Pancreas (tissue), 10 donors: ENCODE results near the gene RGL2. TPM values are rescaled to one million over a fixed set of nuclear protein-coding genes. Genes with fewer than 3 reads are reported as not detected.

Experiments
- ATAC-seq, 4 donors: fragments of 200-7000 bp; cut with Tn5 transposase; one replicate each; pipeline versions ENCODE4 v1.8.0 to v1.9.1; 2020; ENCODE audit warnings: mild to moderate bottlenecking in 4 of 4, moderate library complexity in 4 of 4
- DNase-seq, 6 donors: peaks; one replicate each; pipeline ENCODE4 v3.0.0-alpha.2; 2020
- FAIRE-seq: peaks from 2 replicates; lab custom pipeline; 2012; peaks lifted over from hg19 to GRCh38; lab: Jason Lieb, UNC
- H3K27ac ChIP-seq, 4 donors: fragments of 200-600 bp; sonication (generic); 1 replicate in 3 of 4; 2 replicates in 1 of 4; pipeline versions ENCODE4 v1.5.0 to v1.8.0; 2020
- H3K27me3 ChIP-seq, 4 donors: fragments of 200-600 bp; one replicate each; pipeline ENCODE4 v1.8.0; 2021
- H3K36me3 ChIP-seq, 3 donors: fragments of 200-600 bp; sonication (generic) in 1 of 3; one replicate each; pipeline versions ENCODE4 v1.5.0 to v1.8.0; 2020 to 2021
- H3K4me1 ChIP-seq, 3 donors: fragments of 200-600 bp; one replicate each; pipeline ENCODE4 v1.8.0; 2021
- H3K4me3 ChIP-seq, 4 donors: fragments of 200-600 bp; sonication (generic) in 2 of 4; one replicate each; pipeline versions ENCODE4 v1.5.0 to v1.8.0; 2020 to 2021
- H3K9me3 ChIP-seq, 4 donors: fragments of 200-600 bp; one replicate each; pipeline ENCODE4 v1.8.0; 2021
- WGBS, 2 donors: extraction: QIAGEN DNeasy Blood & Tissue Kit; methylation state at CpG; one replicate each; pipeline ENCODE4 v1.1.7; 2013; 5-methylcytosine and 5-hydroxymethylcytosine counted together
- intact Hi-C, 3 donors: fragments of 100-400 bp; cut with DNase I; formaldehyde crosslinking; loops; one replicate each; pipeline versions ENCODE4 v1.11.1 to v1.14.2; 2022
- polyA plus RNA-seq, 2 donors: library from polyadenylated mRNA; stranded (reverse); fragments of 200-250 nt; gene quantifications; one replicate each; pipeline ENCODE4 v1.2.3, GENCODE V29; 2013
- total RNA-seq, 6 donors: library from RNA; stranded (reverse); fragmentation: NEBNext Ultra II Directional in 4 of 6; extraction: Animal tissue kit (Norgen Biotek cat#: 25700) in 4 of 6; gene quantifications; one replicate each; pipeline versions ENCODE4 v1.2.1 to v1.2.4, GENCODE V29; 2021 to 2023
- TF ChIP-seq, protein P1 (sequence below), 4 donors: fragments of 200-600 bp; sonication (generic) in 3 of 4; IDR thresholded peaks; one replicate each; pipeline versions ENCODE4 v1.5.0 to v1.8.0; 2021; ENCODE audit warnings: antibody characterized with exemption in 4 of 4
- donor health status: healthy with polysubstance abuse.
- donor health status: DM: no; HTN: no; CAD: no; lungs with moderate emphysema.
- donor health status: DM: no; HTN: no; CAD: no.
- donor health status: control.
- donor health status: control.
- donor health status: Bipolar disorder and iron deficiency.
- donor health status: DM: yes; HTN: yes; CAD: no.
- donor health status: DM: no; HTN: no; CAD: no.
- donor health status: DM: no; HTN: no; CAD: no.
- donor health status: DM: yes; HTN: yes; CAD: no.

Gene RGL2
- total and polyA plus RNA-seq, 8 donors: 24.5 to 121 (median 32.1) TPM

DNA sequence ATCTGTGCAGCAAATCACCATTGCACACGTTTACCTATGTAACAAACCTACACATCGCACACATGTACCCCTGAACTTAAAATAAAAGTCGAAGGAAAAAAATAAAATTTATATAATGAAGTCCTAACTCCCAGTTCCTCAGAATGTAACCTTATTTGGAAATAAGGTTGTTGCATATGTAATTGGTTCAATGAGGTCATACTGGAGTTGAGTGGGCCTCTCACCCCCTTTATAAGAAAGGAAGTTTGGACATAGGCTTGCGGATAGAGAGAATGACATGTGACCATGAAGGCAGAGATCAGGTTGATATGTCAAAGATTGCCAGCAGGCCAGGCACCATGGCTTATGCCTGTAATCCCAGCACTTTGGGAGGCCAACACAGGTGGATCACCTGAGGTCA is 34.9 kb upstream of the RGL2 start:
- FAIRE-seq (no peak), DNase-seq (no peak), ATAC-seq (no peak)
- 79 to 80% methylated on average over 4 of the region's 4 CpGs for WGBS, 2 donors
- no peak overlapping the region for H3K4me3 ChIP-seq
- TF ChIP-seq, protein P1, sequence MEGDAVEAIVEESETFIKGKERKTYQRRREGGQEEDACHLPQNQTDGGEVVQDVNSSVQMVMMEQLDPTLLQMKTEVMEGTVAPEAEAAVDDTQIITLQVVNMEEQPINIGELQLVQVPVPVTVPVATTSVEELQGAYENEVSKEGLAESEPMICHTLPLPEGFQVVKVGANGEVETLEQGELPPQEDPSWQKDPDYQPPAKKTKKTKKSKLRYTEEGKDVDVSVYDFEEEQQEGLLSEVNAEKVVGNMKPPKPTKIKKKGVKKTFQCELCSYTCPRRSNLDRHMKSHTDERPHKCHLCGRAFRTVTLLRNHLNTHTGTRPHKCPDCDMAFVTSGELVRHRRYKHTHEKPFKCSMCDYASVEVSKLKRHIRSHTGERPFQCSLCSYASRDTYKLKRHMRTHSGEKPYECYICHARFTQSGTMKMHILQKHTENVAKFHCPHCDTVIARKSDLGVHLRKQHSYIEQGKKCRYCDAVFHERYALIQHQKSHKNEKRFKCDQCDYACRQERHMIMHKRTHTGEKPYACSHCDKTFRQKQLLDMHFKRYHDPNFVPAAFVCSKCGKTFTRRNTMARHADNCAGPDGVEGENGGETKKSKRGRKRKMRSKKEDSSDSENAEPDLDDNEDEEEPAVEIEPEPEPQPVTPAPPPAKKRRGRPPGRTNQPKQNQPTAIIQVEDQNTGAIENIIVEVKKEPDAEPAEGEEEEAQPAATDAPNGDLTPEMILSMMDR (IDR thresholded peaks at IDR 0.05): no peak
- H3K36me3 ChIP-seq: no peaks in the 10 kb centered on the region
- no peaks in the 10 kb centered on the region for H3K4me1 ChIP-seq
- no peak overlapping the region for H3K27ac ChIP-seq
- H3K9me3 ChIP-seq: no peaks in the 10 kb centered on the region
- intact Hi-C loops: no loop called here
- no peaks in the 10 kb centered on the region for H3K27me3 ChIP-seq

GRCh38 chr6:33330736-33331135 is 32.0 kb upstream of the RGL2 start:
- 80 to 87% methylated on average over 10 of the region's 10 CpGs for WGBS, 2 donors
- intact Hi-C loops: no loop called here
- FAIRE-seq: no peak

GRCh38 chr6:33329058-33329457 is 30.3 kb upstream of the RGL2 start:
- ATAC-seq: no peak
- intact Hi-C loops: no loop called here

More at GRCh38 chr6:33330736-33331135, 32.0 kb upstream of the RGL2 start:
- ATAC-seq (no peak), DNase-seq (no peak)
- Histone ChIP-seq H3K36me3 (no peaks in the 10 kb centered on the region), H3K27me3 (no peaks in the 10 kb centered on the region), H3K4me1 (no peaks in the 10 kb centered on the region), H3K4me3 (no peak overlapping the region), H3K27ac (no peak overlapping the region), H3K9me3 (no peaks in the 10 kb centered on the region)
- TF ChIP-seq, protein P1 (IDR thresholded peaks at IDR 0.05): no peak

DNA sequence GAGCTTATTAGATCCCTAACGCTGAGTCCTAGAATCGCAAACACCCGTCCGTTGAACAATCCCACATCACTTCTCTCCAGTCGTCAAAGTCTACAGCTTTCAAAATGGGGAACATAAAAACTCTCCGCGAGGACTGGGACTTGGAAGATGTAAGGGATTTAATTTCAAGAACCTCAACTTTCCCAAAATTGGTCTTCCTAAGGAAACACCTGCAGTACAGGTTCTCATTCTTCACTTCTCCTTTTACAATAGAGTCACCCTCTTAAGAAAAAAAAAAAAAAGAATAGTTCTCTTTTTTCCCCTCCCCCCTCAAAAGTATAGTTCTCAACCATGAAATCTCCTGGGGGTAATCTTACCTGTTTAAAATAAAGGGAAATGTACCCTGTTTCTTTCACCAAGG is 25.4 kb upstream of the RGL2 start:
- DNase-seq: no peak
- Histone ChIP-seq H3K27ac (peak overlapping the region; percentile 73 to 76 (median 75)), H3K4me1 (peaks cover 0 to 27% (median 8%) of the 10 kb centered on the region in 3 donors), H3K9me3 (no peaks in the 10 kb centered on the region), H3K4me3 (peak overlapping the region in 3 of 4 donors; percentile 18 to 65 (median 51)), H3K27me3 (no peaks in the 10 kb centered on the region), H3K36me3 (peaks cover 0 to 19% (median 0%) of the 10 kb centered on the region in 3 donors)
- intact Hi-C loops: no loop called here
- TF ChIP-seq, protein P1 (IDR thresholded peaks at IDR 0.05): no peak
- 19 to 24% methylated on average over 7 of the region's 7 CpGs for WGBS, 2 donors
- no peak for ATAC-seq
- no peak for FAIRE-seq

More at GRCh38 chr6:33329058-33329457, 30.3 kb upstream of the RGL2 start:
- Histone ChIP-seq H3K27ac (no peak overlapping the region), H3K36me3 (no peaks in the 10 kb centered on the region), H3K4me1 (peaks cover 0 to under 1% (median 0%) of the 10 kb centered on the region in 3 donors), H3K9me3 (no peaks in the 10 kb centered on the region), H3K4me3 (no peak overlapping the region), H3K27me3 (no peaks in the 10 kb centered on the region)
- FAIRE-seq (no peak), DNase-seq (no peak)
- 39 to 40% methylated on average over 5 of the region's 5 CpGs for WGBS, 2 donors
- TF ChIP-seq, protein P1 (IDR thresholded peaks at IDR 0.05): no peak

DNA sequence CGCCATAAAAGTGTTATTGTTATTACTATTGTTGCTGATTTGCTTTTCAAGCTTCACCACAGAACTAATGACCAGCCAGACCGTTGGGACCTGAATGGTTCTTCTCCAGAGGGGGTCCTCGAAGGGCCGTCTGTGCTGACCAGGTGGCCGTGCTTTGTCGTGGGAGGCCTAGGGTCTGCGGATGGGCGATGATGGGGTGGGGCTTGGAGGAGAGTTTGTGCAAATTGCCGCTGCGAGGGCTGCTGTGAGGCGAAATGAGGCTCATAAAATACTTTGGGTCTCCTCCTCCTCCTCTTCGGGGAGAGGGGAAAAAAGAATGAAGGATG is 24.8 kb upstream of the RGL2 start:
- DNase-seq (peak in 1 of 6 donors; percentile 53), FAIRE-seq (no peak), ATAC-seq (peak in 3 of 4 donors; percentile 0 to 6 (median 1))
- H3K9me3 ChIP-seq: no peaks in the 10 kb centered on the region
- TF ChIP-seq, protein P1 (IDR thresholded peaks at IDR 0.05): no peak
- H3K27me3 ChIP-seq: no peaks in the 10 kb centered on the region
- H3K4me1 ChIP-seq: peaks cover 0 to 31% (median 8%) of the 10 kb centered on the region in 3 donors
- peak overlapping the region; percentile 73 to 76 (median 75) for H3K27ac ChIP-seq
- intact Hi-C loops: no loop called here
- peak overlapping the region; percentile 18 to 65 (median 46) for H3K4me3 ChIP-seq
- H3K36me3 ChIP-seq: peaks cover 0 to 19% (median 0%) of the 10 kb centered on the region in 3 donors
- 1 to 2% methylated on average over 12 of the region's 12 CpGs for WGBS, 2 donors
